ENCODE results near the gene LPAR2.

LPAR2 gene

DNA sequence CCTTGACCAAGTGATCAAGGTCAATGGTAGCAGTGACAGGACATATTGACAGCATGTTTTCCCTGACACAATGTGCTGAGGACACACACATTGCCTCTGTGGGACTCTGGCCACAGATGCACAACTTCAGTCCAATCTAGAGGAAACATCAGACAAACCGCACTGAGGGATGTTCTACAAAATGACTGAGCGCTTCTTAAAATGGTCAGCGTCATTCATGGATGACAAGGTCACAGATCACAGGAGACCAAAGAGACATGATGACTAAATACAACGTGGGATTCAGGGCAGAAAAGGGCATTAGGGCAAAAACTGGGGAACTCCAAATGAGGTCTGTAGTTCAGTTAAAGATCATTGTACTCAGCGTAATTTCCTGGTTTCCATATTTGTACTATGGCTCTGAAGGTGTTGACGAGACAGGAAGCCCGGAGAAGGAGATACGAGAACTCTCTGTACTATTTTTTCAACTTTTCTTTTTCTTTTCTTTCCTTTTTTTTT is 30.2 kb downstream of the LPAR2 start:
- DNase-seq (ENCODE audit: low read depth) = peak; percentile 23

DNA sequence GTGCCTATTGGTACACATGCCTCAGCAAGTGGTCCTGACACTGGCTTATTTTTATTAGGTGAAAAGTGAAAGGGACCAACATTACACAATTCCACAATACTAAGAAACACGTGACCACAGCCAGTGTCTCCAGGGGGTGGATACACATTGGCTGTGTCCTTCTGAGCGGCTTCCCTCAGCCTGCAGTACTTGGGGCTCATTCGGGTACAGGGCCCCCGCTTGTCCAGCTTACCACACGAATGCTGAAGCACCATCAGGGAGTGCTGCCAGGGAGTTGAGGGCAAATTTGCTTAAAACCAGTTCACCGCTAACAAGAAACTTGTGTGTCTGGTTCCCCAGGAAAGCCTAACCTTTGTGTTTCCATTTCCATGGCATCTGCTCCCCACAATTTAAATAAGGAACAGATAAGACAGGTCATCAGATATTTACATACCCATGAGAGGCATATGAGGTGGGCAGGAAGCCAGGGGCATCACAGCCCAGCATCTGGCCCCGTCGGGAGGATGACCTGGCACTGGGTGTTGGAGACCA is 32.8 kb downstream of the LPAR2 start:
- no peak for DNase-seq (ENCODE audit: low read depth)

DNA sequence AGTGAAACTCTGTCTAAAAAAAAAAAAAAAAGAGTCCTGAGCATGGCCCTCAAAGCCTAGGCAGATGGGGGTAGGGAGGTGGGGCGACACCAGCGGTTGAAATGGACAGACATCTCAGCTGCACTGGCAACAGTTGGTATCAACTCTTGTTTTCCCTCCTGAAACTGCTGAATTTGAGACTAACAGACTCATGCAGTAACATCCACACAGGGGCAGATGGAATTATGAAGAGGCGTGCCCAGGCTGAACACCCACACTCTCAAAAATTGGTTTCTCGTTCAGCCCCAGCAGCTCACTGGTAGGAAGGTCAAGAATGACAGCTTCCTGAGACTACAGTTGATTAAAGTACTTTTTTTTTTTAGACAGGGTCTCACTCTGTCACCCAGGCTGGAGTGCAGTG is 33.6 kb downstream of the LPAR2 start:
- no peak for DNase-seq (ENCODE audit: low read depth)

- no peak for DNase-seq (ENCODE audit: low read depth)
Measured at GRCh38 chr19:19592690-19593089, 35.3 kb downstream of the LPAR2 start.

GRCh38 chr19:19591133-19591825 is 36.7 kb downstream of the LPAR2 start:
- DNase-seq (ENCODE audit: low read depth) = peak; percentile 59

- no peak for DNase-seq (ENCODE audit: low read depth)
Measured at GRCh38 chr19:19588546-19588945, 39.5 kb downstream of the LPAR2 start.

DNA sequence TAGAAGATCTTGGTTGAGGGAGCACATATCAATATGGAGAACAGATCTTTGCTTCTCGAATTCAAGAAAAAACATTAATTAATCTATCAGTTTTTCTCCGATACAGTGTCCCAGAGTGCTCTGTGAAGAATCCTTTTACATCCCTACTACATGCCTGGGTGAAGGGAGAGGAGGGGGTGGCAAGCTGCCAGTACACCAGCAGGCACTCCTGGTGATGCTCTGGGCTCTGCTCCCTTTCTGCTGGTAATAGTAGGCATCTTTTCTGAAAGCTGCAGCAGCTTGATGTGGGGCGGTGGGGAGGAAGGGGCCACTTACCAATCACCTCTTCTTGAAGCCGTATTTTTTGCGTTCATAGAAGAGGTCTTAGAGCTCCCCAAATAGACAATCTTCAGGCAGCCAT is 40.2 kb downstream of the LPAR2 start:
- no peak for DNase-seq (ENCODE audit: low read depth)

- no peak for DNase-seq (ENCODE audit: low read depth)
Measured at GRCh38 chr19:19584356-19584755, 43.7 kb downstream of the LPAR2 start.

- DNase-seq (ENCODE audit: low read depth) = no peak
Measured at GRCh38 chr19:19582471-19582870, 45.5 kb downstream of the LPAR2 start.

GRCh38 chr19:19581391-19581790 is 46.6 kb downstream of the LPAR2 start:
- DNase-seq (ENCODE audit: low read depth) = no peak

- no peak for DNase-seq (ENCODE audit: low read depth)
Measured at GRCh38 chr19:19580418-19580817, 47.6 kb downstream of the LPAR2 start.

DNA sequence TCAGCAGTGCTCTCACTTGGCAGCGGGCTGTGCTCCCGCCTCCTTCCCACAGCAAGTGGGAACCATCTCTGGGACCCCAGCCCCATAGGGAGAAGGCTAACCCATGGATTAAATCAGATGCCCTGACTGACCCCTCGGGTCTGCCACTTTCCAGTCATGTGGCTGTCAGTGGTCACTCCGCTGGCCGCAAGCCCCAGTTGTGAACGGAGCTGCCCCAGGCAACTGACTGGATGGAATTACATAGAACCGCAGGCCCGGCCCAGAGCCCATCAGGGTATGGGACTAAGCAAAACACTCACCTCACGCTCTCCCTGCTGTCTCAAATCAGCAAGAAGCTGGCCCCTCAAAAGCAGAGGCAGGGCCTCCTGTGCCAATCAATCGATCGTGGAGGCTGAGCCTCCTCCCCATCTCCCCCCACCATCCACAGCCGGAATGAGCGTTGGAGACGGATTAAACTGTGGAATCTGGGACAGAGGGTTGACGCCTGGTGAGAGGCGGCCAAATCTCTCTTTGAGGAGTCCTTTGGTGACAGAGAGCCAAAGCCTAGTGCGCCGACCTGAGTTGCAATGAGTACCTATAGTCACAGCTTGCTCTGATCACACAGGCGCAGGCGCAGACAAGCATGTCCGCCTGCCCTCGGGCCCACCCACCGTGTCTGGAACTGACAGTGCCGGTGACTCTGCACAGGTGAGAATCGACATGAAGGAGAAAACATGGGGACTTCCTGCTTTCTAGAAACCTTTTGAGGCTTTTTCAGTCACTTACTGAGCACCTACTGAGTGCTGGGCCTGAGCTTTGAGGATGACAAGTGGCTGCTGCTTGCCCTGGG is 48.3 kb downstream of the LPAR2 start:
- DNase-seq (ENCODE audit: low read depth) = no peak

DNA sequence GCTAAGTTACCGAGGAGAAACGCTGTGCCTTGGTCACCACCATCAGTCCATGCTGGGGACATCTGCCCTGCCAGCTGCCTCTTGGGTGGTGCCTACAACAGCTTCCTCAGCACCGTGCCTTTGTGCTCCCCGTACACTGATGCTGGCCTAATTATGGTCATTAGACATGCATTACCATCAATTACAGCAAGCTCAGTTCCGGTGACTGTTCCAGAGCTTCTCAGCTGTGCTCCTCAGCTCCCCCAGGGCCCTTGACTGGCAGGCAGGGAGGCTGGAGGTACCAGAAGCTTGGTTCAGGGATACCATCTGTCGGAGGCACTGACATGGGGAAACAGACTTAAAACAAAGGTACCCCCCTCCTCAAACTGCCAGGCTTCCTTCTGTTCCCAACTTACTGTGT is 49.8 kb downstream of the LPAR2 start:
- DNase-seq (ENCODE audit: low read depth) = no peak

GRCh38 chr19:19575411-19575810 is 52.6 kb downstream of the LPAR2 start:
- DNase-seq (ENCODE audit: low read depth) = no peak

All from activated T-helper 9 cell treated with anti-CD3 and anti-CD28 coated beads, Interleukin-2, amount 50 U/mL, for 16 hours (primary cell).